HUDEP-2 (cell line): ENCODE data around the gene SUPT4H1.
A peak's percentile ranks its signal among the peaks of the same experiment; 100 is the strongest.

Source experiments
- DNase-seq, 76 experiments: peaks; one replicate each; lab custom pipeline; 2025; ENCODE audit not compliant: unreplicated experiment in 76 of 76; lab: John Stamatoyannopoulos, UW

The SUPT4H1 gene

GRCh38 chr17:58331815-58332777, 19.9 kb downstream of the SUPT4H1 start:
- peak in 73 of 76 experiments; percentile 33 to 94 (median 87) for DNase-seq

- DNase-seq = peak in 55 of 76 experiments; percentile 15 to 73 (median 49)
Observed at GRCh38 chr17:58330997-58331814, 20.8 kb downstream of the SUPT4H1 start.

- peak in 32 of 76 experiments; percentile 18 to 79 (median 52) for DNase-seq
Observed at GRCh38 chr17:58330538-58330996, 21.4 kb downstream of the SUPT4H1 start.

- peak in 55 of 76 experiments; percentile 12 to 82 (median 56) for DNase-seq
Observed at GRCh38 chr17:58329810-58330537, 22.0 kb downstream of the SUPT4H1 start.

GRCh38 chr17:58329035-58329809, 22.8 kb downstream of the SUPT4H1 start:
- DNase-seq = peak in 73 of 76 experiments; percentile 36 to 97 (median 88)

- peak in 69 of 76 experiments; percentile 43 to 96 (median 78) for DNase-seq
Observed at GRCh38 chr17:58328195-58329034, 23.6 kb downstream of the SUPT4H1 start, which contains the start of gene TSPOAP1. TSS of gene TSPOAP1 (minus strand) at chr17:58328795. CDS start at chr17:58327920, 875 bp downstream.

GRCh38 chr17:58327363-58328194, 24.4 kb downstream of the SUPT4H1 start:
- DNase-seq = peak in 5 of 76 experiments; percentile 17 to 73 (median 61)

GRCh38 chr17:58326609-58327362, 25.2 kb downstream of the SUPT4H1 start:
- DNase-seq = peak in 1 of 76 experiments; percentile 8

GRCh38 chr17:58325976-58326468, 26.0 kb downstream of the SUPT4H1 start:
- DNase-seq = no peak

GRCh38 chr17:58325289-58325726, 26.7 kb downstream of the SUPT4H1 start:
- no peak for DNase-seq

GRCh38 chr17:58324409-58325288, 27.4 kb downstream of the SUPT4H1 start:
- DNase-seq = peak in 8 of 76 experiments; percentile 10 to 38 (median 20)

- DNase-seq = no peak
Observed at GRCh38 chr17:58324056-58324408, 28.0 kb downstream of the SUPT4H1 start.

- DNase-seq = no peak
Observed at GRCh38 chr17:58323366-58324055, 28.5 kb downstream of the SUPT4H1 start.

GRCh38 chr17:58322581-58323185, 29.3 kb downstream of the SUPT4H1 start:
- no peak for DNase-seq
